Putamen (tissue), 1 donor: Measurements from ENCODE around the gene KHSRP.

Experiments used
- DNase-seq: peaks from one replicate; pipeline ENCODE4 v3.0.0-alpha.2; 2016; ENCODE audit warnings: low spot score

KHSRP gene

DNA sequence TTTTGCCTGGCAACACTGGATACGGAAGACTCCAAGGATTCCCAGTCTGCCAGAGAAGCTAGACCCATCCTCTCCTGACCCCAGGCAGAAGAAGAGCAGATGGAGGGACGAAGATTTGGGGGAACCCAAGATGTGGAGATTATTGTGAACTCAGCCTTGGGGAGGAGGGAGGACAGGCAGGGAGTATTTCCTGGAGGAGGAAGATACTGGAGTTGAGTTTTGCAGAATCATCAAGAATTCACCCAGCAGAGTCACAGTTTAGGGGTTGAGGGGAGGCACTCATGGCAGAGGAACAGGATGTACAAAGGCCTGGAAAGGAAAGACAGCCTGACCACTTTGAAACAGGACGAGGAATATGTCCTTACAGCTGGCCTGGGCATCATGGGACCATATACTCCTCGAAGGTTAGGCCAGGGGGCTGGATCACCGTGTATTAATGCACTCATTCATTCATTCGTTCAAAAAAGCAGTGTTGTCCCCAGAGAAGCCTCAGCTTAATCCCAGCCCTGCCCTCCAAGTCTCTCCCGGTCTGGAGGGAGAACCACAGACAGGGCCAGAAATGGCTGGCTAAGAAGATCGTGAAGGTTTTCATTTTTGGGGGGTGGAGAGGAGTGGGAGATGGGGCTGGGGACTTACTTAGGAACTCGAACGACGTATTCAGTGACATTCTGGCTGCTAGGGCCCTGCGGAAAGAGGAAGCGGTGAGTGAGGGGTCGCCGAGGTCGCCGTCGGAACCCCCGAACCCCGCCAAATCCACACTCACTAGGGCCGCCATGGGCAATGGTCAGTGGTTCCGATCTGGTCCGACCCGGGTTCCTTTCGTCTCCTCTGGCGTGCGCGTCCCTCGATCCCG, 32.2 kb downstream of the KHSRP start:
- DNase-seq, result no peak

DNA sequence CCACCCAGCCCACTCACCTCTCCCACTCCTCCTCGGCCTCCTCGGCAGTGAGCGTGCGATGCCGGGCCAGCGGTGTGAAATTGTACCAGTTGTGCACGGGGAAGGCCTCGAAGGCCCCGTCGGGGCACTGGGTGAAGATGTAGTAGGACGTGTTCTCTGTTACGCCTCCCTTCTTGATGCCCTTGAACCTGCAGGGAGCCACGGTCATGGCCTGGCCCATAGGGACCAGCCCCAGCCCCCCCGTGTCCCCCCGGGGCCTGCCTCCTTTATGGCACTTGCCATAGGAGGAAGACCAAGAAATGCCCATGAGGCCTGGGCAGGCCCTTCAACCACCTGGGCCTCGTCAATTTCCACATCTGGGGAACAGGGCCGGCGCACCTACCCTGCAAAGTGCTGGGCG, 37.2 kb downstream of the KHSRP start:
- no peak for DNase-seq

DNA sequence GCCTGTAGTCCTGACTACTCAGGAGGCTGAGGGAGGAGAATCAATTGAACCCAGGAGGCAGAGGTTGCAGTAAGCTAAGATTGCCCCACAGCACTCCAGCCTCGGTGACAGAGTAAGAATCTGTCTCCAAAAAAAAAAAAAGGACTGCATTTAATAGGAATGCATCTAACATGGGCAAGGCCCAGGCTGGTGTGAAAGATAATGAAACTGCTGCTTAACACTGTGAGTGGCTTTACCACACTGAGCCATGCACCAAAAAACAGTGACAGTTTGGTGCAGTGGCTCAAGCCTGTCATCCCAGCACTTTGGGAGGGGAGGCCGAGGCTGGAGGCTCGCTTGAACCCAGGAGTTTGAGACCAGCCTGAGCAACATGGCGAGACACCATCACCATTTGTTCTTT, 40.2 kb downstream of the KHSRP start:
- DNase-seq, result no peak

GRCh38 chr19:6383188-6383587, 41.4 kb downstream of the KHSRP start:
- no peak for DNase-seq

DNA sequence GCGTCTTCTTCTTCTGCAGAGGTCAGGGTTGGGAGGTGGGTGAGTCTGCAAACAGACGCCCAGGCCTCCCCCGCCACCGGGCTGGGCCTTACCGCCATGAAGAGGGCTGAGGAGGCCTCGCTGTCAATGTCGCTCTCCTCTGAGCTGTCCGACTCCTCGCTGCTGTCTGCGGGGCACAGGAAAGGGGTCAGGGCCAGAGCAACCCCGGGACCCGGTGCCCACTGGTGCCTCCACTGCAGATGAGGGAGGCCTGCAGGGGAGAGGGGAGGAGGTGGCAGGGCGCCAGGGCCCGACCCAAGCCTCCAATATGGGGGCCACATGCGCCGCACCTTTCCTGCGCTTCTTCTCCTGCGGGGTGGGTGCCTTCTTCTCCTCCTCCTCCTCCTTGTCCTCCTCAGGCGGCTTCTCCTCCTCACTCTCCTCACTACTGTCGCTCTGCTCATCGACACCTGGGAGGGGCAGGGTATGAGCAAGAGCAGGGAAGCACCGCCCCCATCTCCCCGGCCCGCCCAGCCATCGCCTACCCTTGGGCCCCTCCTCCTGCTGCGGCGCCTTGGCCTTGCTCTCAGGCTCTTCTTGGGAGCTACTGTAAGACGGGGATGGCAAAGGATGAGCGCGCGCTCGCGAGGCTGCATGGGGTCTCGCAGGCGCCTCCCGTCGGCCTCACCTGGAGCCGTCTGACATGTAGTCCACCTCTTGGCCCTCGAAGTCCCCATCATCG, 43.4 kb downstream of the KHSRP start:
- DNase-seq, result peak; percentile 61

DNA sequence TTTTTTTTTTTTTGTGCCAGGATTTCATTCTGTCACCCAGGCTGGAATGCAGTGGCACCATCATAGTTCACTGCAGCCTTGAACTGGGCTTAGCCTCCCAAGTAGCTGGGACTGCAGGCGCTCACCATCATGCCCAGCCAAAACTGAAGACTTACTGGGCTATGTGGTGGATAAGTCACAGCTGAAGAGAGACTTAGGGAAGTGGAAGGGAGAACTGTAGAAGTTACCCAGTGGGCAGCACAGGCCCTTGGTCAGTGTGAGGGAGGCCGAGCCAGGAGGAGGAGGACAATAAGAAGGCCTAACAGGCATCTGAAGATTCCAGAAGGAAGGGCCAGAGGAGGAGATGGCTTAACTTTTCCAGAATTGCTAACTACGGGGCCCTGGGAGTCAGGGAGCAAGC, 44.9 kb downstream of the KHSRP start:
- no peak for DNase-seq

DNA sequence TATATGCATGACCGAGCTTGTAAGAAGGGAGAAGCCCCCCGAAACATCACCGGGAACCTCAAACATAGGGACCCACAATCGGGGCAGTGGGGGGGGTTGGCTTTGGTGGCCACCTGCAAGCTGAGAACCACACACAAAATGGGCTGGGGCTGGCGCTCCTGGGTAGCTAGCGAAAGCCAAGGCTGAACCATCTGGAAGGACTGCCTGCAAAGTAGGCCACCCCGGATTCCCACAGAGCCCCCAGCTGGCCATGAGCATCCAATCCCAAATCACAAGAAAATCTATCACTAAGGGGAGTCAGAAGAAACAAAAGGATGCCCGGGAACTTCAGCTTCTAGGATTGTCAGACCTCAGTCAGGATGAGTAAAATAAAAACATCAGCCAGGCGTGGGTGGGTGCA, 46.1 kb downstream of the KHSRP start:
- DNase-seq, result no peak

GRCh38 chr19:6378041-6378440, 46.6 kb downstream of the KHSRP start:
- no peak for DNase-seq

- DNase-seq, result no peak
Observed at GRCh38 chr19:6376512-6377190, 48.0 kb downstream of the KHSRP start.

GRCh38 chr19:6375411-6376010, 49.1 kb downstream of the KHSRP start, which contains the start of gene PSPN:
TSS of gene PSPN (minus strand) at chr19:6375933. CDS start at chr19:6375849, 84 bp downstream.
- no peak for DNase-seq

- no peak for DNase-seq
Observed at GRCh38 chr19:6374711-6375410, 49.8 kb downstream of the KHSRP start.

DNA sequence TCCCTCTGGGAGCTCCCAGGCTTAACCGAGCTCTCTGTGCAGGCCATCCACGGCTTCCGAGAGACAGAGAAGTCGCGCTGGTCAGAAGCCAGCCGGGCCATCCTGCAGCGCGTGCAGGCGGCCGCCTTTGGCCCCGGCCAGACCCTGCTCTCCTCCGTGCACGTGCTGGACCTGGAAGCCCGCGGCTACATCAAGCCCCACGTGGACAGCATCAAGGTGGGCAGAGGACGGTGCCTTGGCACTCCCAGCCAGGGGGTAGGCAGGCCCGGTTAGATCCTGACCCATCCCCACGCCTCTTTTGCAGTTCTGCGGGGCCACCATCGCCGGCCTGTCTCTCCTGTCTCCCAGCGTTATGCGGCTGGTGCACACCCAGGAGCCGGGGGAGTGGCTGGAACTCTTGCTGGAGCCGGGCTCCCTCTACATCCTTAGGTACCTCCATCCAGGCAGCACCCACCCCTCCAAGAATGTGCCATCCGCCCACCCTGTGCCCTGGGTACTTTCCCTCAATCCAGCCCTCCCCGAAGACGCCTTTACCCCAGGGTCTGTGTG, 50.4 kb downstream of the KHSRP start:
- no peak for DNase-seq

- DNase-seq, result no peak
Observed at GRCh38 chr19:6373813-6374108, 50.9 kb downstream of the KHSRP start.

- peak; percentile 98 for DNase-seq
Observed at GRCh38 chr19:6373096-6373812, 51.4 kb downstream of the KHSRP start.

DNA sequence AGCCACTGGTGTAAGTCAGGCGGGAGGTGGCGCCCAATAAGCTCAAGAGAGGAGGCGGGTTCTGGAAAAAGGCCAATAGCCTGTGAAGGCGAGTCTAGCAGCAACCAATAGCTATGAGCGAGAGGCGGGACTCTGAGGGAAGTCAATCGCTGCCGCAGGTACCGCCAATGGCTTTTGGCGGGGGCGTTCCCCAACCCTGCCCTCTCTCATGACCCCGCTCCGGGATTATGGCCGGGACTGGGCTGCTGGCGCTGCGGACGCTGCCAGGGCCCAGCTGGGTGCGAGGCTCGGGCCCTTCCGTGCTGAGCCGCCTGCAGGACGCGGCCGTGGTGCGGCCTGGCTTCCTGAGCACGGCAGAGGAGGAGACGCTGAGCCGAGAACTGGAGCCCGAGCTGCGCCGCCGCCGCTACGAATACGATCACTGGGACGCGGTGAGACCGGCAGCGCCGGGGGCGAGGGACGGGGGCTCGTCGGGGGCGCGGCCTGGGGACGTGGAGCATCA, 52.0 kb downstream of the KHSRP start, which contains the start of gene ALKBH7:
TSS of gene ALKBH7 (plus strand) at position 201 of the 502 bp plus-strand sequence. CDS start at position 228, 27 bp downstream.
- DNase-seq, result peak; percentile 100

GRCh38 chr19:6364353-6364752, 60.3 kb downstream of the KHSRP start:
- DNase-seq, result no peak
